GM10847 (cell line): Measurements from ENCODE around the gene HHATL.

ENCODE experiments used
- POLR2A ChIP-seq: IDR thresholded peaks from 2 replicates; pipeline ENCODE4 v1.6.1; 2011; ENCODE audit not compliant: insufficient read length; ENCODE audit errors: extremely low read depth

The HHATL gene

DNA sequence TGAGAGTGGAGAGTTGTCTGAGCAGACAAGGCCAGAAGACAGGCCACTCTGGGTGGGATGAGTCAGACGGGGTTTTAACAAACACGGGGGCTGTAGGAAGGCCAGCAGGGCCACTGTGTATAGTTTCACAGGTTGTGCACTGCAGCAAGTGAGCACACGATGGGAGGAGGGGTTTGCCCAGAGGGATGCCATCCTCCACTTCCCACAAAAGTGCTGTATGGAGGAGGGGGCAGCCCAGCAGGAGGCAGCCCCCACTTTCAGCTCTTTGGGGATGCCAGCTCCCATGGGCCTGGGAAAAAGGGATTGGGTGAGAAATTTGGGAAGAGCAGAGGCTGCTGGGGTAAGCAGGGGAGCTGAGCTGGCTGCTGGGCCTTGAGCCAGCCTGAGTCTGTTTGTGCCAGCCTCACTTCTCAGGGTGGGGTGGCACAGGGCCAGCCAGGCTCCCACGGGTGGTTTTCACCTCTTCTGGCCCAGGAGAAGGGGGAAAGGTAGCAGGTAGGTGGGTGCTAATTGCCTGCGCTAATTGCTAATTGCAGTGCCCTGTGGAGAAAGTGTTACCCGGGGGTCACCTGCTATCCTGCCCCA is 42.4 kb downstream of the HHATL start:
- TF ChIP-seq POLR2A, result no peak

DNA sequence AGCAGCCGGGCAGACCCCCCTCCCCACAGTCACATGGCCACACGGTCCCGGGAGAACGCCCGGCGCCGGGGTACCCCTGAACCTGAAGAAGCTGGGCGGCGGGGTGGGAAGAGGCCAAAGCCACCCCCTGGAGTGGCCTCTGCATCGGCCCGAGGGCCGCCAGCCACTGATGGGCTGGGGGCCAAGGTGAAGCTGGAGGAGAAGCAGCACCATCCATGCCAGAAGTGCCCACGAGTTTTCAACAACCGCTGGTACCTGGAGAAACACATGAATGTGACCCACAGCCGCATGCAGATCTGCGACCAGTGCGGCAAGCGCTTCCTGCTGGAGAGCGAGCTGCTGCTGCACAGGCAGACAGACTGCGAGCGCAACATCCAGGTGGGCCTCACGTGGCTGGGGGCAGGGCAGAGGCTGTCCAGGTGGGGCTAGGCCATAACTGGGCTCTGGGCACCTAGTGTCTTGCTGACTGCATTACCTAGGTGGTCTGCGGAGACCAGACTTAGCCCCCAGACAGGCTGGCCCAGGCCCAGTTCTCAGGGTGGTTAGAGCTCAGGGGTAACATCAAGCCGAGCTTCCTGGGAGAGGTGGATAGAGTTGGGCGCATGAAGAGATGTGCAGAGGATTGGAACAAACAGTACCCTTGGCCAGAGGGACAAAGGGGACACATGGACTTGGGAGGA is 43.0 kb downstream of the HHATL start:
- no peak for TF ChIP-seq POLR2A

DNA sequence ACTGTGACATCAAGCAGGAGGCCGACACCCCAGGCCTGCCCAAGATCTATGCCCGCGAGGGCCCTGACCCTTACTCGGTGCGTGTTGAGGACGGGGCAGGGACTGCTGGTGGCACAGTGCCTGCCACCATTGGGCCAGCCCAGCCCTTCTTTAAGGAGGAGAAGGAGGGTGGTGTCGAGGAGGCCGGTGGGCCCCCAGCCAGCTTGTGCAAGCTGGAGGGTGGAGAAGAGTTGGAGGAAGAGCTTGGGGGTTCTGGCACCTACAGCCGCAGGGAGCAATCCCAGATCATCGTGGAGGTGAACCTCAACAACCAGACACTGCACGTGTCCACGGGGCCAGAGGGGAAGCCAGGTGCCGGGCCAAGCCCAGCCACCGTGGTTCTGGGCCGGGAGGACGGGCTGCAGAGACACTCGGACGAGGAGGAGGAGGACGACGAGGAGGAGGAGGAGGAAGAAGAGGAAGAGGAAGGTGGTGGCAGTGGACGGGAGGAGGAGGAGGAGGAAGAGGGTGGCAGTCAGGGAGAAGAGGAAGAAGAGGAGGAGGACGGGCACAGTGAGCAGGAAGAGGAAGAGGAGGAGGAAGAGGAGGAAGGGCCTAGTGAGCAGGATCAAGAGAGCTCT is 43.7 kb downstream of the HHATL start:
- no peak for TF ChIP-seq POLR2A

DNA sequence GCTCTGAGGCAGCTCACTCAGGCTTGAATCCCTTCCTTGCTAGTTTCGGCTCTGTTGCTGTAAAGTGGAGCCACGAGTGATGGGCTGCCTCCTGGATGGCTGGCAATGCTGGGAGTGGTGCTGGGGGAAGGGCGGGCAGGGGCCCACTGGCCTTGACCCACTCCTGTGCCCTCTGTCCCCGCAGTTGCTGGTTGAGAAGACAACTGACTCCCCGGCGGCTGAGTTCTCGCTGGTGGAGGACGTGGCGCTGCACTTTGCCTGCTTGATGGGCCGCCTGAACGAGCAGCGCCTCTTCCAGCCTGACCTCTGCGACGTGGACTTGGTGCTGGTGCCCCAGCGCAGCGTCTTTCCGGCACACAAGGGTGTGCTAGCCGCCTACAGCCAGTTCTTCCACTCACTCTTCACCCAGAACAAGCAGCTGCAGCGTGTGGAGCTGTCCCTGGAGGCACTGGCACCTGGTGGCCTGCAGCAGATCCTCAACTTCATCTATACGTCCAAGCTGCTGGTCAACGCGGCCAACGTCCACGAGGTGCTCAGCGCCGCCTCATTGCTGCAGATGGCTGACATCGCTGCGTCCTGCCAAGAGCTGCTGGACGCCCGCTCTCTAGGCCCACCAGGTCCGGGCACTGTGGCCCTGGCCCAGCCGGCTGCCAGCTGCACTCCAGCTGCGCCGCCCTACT is 44.4 kb downstream of the HHATL start:
- TF ChIP-seq POLR2A, result no peak

DNA sequence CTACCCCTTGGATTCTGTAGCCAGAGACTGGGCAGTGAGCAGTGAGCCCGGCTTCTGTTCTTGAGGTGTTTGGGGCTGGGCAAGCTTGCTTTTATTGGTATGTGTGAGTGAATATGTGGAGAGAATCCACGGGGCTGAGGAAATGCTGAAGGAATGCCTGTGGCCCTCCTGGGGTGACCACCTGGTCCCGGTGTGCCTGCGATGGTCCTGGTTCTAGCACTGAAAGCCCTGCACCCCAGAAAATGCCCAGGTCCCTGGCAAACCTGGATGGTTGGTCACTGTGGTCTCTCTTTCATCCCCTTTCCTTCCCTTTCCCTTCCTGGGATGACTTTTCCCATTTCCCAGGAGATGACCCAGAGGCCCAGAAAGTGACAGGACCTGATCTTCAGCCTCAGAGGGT is 44.9 kb downstream of the HHATL start:
- no peak for TF ChIP-seq POLR2A

DNA sequence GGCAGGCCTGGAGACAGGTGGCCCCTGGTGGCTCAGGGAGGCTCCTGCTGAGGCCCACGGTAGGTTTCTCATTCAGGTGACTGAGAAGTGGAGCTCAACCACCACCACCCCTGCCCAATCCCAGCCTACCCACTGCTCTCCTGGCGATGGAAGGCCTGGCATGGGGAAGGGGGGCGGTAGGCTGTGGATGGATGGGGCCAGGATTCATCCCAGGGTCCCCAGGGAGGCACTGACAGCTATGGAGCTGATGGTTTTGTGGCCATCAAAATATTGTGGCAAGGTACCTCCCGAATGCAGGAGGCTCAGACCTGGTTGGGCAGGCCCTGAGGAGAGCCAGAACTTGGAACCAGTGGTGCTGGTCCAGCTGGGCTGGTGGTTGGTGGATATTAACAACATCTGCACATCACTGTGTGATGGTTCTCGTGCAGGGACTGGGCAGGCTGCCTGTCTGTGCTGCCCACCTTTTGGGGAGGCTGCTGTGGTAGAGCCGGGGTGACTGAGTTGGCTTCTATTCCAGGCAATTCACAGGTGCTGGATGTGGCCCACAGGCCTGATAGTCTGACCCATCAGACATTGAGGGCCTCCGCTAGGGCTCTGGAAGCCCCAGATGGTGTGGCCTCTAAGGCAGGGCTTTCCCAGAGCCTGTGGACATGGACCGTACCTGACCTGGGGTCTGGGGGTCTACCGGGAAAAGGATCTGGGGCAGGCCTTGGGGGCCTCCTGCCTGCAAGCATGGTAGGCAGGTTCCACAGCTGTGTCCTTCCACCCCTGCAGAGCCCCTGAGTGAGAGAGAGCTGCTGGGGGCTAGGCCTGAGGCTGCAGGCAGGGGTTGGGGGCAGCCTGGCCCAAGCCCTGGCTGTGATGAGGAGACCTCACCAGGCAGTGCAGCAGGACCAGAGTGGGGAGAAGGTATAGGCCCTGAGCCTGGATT is 45.7 kb downstream of the HHATL start:
- TF ChIP-seq POLR2A, result no peak

DNA sequence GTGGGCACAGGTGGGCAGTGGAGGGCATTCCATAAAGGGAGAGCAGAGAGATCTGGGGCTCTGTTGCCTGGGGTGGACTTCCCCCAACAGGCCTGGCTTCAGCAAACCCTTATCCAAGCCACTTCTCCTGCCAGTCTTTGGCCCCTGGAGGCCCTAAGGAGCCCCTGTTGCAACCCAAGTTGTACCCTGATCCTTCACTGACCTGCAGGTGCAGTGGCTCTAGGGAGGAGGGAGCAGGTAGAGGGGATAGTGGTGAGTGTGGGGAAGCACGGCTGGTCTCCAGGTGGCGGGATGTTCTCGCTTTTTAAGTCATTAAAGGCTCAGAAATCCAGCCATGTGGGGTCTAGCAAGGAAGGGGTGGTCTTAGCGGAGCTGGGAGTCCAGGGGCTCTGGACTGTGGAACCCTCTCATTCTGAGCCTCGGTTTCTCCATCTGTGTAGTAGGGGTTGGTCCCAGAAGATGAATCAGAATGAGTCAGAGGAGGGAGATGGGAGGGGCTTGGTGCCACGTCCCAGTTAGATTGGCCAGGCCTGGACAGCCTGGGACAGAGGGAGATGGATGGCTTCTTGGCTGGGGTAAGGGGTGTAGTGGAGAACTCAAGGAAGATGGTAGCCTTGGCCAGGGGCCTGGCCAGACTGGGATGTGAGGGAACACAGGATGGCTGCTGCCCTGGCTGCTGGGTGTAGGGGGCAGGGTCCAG is 46.5 kb downstream of the HHATL start:
- TF ChIP-seq POLR2A, result no peak

DNA sequence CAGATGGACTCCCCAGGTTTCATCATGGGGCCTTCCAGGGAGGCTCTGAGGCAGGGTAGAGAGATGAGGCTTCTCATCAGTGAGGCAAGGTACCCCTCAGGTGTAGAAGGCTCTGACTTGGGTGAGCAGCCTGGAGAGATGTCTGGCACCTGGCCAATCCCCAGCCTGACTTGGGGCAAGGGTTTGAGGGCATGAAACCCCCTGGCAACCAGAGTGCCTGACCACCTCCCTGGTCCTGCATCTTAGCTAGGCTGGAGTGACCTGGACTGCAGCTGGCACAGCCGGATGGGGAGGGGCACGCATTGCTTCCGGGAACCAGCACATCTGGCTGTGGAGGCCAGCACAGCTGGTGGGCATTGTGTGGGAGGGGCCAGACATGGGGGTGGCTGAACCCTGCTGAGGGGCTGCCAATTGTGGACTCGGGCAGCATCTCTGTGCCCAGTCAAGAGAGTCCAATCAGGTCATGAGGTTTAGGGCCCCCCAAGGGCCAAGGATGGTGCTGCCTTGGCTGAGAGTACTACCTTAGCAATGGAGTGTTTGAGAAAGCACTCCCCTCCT is 47.2 kb downstream of the HHATL start:
- no peak for TF ChIP-seq POLR2A

DNA sequence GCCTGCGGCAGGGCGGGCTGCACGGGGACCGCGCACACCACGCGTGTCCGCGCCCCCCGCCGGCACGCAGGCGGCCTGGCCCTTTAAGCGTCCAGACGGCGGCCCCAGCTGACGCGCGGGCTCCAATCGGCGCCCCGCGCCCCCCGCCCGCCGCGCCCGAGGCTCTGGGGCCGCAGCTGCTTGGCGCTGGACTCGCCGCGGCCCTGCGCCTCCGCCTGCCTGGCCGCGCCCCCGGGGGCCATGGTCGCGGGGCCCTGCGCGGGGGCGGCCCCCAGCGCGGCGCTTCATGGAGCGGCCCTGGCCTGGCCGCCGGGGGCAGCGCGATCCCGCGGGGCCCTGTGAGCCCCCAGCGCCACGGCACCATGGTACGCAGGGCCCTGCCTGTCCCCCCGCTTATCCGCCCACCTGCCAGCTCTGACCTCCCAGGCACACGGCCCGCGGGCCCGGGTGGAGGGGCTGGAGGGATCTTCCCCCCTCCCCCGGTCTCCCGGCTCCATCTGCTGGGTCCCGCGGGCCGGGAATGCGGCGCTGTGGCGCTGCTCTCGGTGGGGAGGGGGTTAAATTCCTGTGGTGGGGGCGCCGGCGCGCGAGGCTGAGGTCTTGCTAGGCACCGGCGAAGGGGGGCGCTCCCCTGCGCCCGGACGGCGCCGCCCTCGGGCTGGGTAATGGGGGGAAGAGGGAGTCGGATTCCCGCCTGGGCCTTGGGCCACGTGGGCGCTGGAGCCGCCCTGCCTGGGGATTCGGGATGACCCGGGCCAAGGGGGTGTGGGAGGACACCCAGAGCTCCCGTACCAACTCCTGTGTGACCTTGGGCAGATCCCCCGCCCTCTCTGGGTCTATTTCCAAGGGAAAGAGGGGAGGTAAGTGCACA is 48.0 kb downstream of the HHATL start:
- no peak for TF ChIP-seq POLR2A

DNA sequence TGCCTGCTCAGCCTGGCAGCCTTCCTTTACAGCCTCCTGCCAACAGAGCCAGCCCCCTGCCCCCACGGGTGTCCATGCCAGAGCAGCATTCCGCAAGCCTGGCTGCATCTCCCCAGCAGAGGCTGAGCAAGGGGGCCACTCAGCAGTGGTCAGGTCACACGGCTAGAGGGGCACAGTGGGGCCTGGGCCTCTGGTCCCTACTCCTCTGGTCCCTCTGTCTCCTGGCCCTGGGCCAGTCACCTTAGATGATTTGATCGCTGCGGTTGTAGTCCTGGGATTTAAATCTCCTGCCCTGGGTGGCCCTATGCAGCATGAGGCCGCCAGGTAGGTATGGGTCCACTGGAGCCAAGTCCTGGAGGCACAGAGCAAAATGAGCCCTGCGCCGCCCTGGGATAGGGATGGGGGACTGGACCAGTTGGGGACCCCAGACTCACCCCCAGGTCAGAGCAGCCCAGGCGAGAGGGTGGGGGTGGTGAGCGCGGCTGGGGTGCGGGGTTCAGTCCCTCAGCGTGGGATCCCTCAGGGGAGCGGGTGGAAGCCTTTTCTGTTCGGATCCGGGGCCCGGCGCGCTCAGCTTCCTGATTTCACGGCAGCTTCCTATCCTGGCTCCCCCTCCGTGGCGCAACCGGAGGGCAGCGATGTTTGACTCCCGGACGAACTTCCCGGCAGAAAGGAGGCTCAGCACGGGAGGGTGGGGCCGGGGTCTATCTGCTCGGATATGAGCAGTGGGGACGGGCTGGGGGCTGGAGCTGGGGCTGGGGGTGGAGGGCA is 48.9 kb downstream of the HHATL start, which contains the start of gene ZBTB47:
Gene ZBTB47 (plus strand): TSS at position 138 of the 771 bp plus-strand sequence. CDS start 4,659 bp downstream, outside the sequence.
- no peak for TF ChIP-seq POLR2A

DNA sequence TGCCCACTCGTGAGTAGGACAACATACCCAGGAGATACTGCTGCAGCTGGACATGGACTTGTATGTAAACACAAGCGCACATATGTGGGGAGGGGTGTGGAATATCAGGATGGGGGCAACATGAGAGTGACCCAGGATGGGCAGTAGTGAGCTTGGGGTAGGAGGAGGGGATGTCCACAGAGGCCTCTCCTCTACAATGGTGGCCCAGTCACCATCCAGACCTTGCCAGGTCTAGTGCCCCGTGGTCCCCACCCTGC is 49.4 kb downstream of the HHATL start:
- TF ChIP-seq POLR2A, result no peak

DNA sequence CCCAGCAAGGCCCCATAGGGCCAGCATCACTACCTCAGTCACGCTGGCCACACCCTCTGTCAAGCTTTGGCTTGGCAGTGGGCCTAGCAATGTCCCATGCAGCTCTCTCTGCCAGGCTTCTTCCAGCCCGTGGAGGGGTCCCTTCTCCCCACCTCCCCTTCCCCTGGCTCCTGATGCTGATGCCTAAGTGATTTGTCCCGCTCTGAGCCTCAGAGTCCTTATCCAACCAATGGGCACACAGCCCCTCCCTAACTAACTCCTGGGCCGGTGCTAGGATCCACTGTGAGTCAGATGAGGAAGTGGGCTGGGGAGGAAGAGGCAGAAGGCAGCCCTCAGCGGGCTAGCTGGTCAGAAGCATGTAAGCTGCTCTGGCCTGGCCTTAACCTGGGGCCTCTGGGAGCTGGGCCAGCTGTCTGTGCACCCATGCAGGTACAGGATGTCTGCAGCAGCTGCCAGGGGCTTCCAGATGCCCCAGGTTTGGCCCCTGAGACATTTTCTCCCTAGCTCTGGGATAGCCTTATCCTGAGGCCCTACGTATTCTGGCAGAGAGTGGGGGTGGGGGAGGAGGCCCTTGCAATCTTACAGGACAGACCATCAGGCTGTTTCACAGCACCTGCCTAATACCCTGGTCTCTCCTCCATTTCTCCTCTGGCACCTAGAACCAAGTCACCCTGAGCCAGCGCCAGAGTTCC is 49.8 kb downstream of the HHATL start:
- TF ChIP-seq POLR2A, result no peak

DNA sequence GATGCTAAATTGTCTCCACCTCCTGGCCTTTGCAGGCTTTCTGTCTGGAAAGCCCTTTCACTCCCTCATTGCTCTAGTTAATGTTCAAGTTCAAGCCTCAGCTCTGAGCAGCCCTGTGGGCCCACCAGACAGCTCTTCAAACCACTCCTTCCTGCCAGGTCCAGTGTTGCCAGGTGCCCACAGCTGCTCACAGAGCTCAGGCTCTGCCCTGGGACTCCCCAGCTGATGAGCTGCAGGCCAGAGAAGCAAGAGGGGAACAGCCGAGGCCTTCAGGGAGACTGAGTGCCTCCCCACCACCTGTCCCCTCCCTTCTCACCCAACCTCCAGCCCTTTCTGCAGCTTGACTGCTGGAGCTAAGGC is 50.4 kb downstream of the HHATL start:
- TF ChIP-seq POLR2A, result no peak
